Suppressor macrophage treated with lipopolysaccharide for 1 hour (primary cell): Measurements from ENCODE around the gene LYST.
A peak's percentile ranks its signal among the peaks of the same experiment; 100 is the strongest.
"Not testable (repeated sequence)": the region's sequence is repeated elsewhere in the genome, so short reads cannot be mapped to it uniquely, and the experiment has no call there.

ENCODE experiments used
- DNase-seq, 3 donors: peaks; one replicate each; pipeline ENCODE4 v3.0.0-alpha.2; 2020 to 2022

The LYST gene

GRCh38 chr1:235809688-235810397 is 56.9 kb downstream of the LYST start:
- no peak for DNase-seq

- DNase-seq = no peak
These were observed 58.5 kb downstream of the LYST start for GRCh38 chr1:235808223-235808622.

- no peak for DNase-seq
These were observed 60.6 kb downstream of the LYST start for GRCh38 chr1:235806123-235806522.

GRCh38 chr1:235802573-235803346 is 63.9 kb downstream of the LYST start:
- peak; percentile 14 to 74 (median 73) for DNase-seq

GRCh38 chr1:235799264-235799663 is 67.4 kb downstream of the LYST start:
- DNase-seq = no peak

GRCh38 chr1:235791532-235792060 is 75.1 kb downstream of the LYST start:
- no peak for DNase-seq

- no peak for DNase-seq
These were observed 76.6 kb downstream of the LYST start for GRCh38 chr1:235790123-235790522.

- DNase-seq = not testable (repeated sequence)
These were observed 80.3 kb downstream of the LYST start for GRCh38 chr1:235786227-235786898.

GRCh38 chr1:235784950-235785349 is 81.8 kb downstream of the LYST start:
- DNase-seq = no peak

- DNase-seq = peak; percentile 15 to 61 (median 58)
These were observed 83.4 kb downstream of the LYST start for GRCh38 chr1:235783148-235783776.

- no peak for DNase-seq
These were observed 84.1 kb downstream of the LYST start for GRCh38 chr1:235782601-235783000.

- no peak for DNase-seq
These were observed 84.9 kb downstream of the LYST start for GRCh38 chr1:235781807-235782206.

GRCh38 chr1:235779770-235780169 is 86.9 kb downstream of the LYST start:
- DNase-seq = no peak

- DNase-seq = no peak
These were observed 90.3 kb downstream of the LYST start for GRCh38 chr1:235776396-235776795.

GRCh38 chr1:235775246-235775860 is 91.4 kb downstream of the LYST start:
- DNase-seq = no peak

GRCh38 chr1:235767795-235768194 is 98.9 kb downstream of the LYST start:
- DNase-seq = no peak

GRCh38 chr1:235766794-235767285 is 99.9 kb downstream of the LYST start:
- DNase-seq = no peak

GRCh38 chr1:235763962-235764361 is 102.7 kb downstream of the LYST start:
- DNase-seq = peak; percentile 53 to 69 (median 62)

- DNase-seq = no peak
These were observed 107.4 kb downstream of the LYST start for GRCh38 chr1:235759336-235759735.

- no peak for DNase-seq
These were observed 107.8 kb downstream of the LYST start for GRCh38 chr1:235758931-235759330.

- no peak for DNase-seq
These were observed 109.1 kb downstream of the LYST start for GRCh38 chr1:235757587-235758096.

- not testable (repeated sequence) for DNase-seq
These were observed 112.5 kb downstream of the LYST start for GRCh38 chr1:235754186-235754585.
